ENCODE data around the gene RHBDD2.

GRCh38 chr7:75885036-75885435 is 6.2 kb downstream of the RHBDD2 start:
- TF ChIP-seq, protein P1, sequence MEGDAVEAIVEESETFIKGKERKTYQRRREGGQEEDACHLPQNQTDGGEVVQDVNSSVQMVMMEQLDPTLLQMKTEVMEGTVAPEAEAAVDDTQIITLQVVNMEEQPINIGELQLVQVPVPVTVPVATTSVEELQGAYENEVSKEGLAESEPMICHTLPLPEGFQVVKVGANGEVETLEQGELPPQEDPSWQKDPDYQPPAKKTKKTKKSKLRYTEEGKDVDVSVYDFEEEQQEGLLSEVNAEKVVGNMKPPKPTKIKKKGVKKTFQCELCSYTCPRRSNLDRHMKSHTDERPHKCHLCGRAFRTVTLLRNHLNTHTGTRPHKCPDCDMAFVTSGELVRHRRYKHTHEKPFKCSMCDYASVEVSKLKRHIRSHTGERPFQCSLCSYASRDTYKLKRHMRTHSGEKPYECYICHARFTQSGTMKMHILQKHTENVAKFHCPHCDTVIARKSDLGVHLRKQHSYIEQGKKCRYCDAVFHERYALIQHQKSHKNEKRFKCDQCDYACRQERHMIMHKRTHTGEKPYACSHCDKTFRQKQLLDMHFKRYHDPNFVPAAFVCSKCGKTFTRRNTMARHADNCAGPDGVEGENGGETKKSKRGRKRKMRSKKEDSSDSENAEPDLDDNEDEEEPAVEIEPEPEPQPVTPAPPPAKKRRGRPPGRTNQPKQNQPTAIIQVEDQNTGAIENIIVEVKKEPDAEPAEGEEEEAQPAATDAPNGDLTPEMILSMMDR (IDR thresholded peaks at IDR 0.05 in 2 of 3, conservative IDR thresholded peaks at IDR 0.05 in 1 of 3; ENCODE audit: insufficient read depth in 2 of 3, low read depth in 1 of 3, low read length in 3 of 3) = no peak
- no peak for TF ChIP-seq RFX5 (IDR thresholded peaks at IDR 0.05; ENCODE audit: low read depth, low read length)
- no peak for TF ChIP-seq NEUROD1 (IDR thresholded peaks at IDR 0.05; ENCODE audit: borderline replicate concordance, low read depth, low read length, partially characterized antibody)
- TF ChIP-seq SOX6 (IDR thresholded peaks at IDR 0.05) = no peak
- no peak for TF ChIP-seq ZNF274 (IDR thresholded peaks at IDR 0.05; ENCODE audit: borderline replicate concordance, low read depth, low read length)
- TF ChIP-seq ZNF124 (CRISPR knock-in tag; IDR thresholded peaks at IDR 0.05) = no peak
- no peak for TF ChIP-seq HDAC2 (IDR thresholded peaks at IDR 0.05)
- TF ChIP-seq SP1 (CRISPR knock-in tag; IDR thresholded peaks at IDR 0.05) = no peak
- TF ChIP-seq RBBP5 (IDR thresholded peaks at IDR 0.05; ENCODE audit: borderline replicate concordance, insufficient read depth, low read length, poor library complexity, severe bottlenecking) = no peak

Measured in K562 (cell line).